HG03565 (cell line): ENCODE results near the gene LRRC31.

Experiments
- ATAC-seq: cut with Tn5 transposase; IDR thresholded peaks from one replicate; pipeline ENCODE4 v1.9.1; 2021; ENCODE audit warnings: mild to moderate bottlenecking, moderate library complexity; ENCODE audit not compliant: unreplicated experiment

Gene LRRC31

DNA sequence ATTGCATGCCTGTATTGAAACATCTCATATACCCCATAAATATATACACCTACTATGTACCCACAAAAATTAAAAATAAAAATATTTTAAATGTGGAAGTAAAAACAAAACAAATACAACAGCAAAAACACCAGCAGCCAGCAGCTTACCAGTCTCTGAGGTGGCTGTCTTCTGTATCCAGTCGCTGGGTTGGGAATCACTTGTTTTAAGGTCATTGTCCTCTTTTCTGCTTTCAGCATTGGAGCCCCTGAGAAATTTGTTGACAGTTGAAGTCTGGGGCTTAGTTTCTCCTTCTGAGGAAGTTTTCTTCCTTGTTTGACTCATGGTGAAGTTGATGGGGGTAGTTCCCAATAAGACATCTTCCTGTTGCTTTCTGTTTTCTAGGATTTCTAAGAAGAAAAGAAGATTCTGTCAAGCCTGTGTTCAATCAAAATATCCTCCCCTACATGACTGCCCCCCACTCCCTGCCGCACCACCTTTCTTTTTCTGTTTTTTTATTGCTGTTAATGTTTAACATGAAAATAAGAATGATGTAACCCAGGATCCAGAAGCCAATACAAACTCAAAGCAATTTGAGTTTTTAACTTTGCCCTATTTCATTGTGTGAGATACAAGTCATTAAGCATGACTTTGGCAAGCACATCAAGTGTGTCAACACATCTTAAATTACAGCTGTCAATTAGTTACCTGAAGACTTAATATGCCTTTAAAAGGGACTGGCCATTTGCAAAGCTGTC, at the start of gene LRRC31:
LRRC31 (minus strand) TSS at position 452 of the 737 bp plus-strand sequence; CDS start at position 324, 128 bp downstream.
- ATAC-seq: no peak

GRCh38 chr3:169914321-169914720, 44.6 kb upstream of the LRRC31 start:
- no peak for ATAC-seq

GRCh38 chr3:169913323-169913722, 43.6 kb upstream of the LRRC31 start:
- ATAC-seq: no peak

GRCh38 chr3:169911272-169911671, 41.5 kb upstream of the LRRC31 start, which contains the start of gene SAMD7:
TSS of gene SAMD7 (plus strand) at chr3:169911572. CDS start at chr3:169919499, 7,927 bp downstream.
- ATAC-seq: no peak

DNA sequence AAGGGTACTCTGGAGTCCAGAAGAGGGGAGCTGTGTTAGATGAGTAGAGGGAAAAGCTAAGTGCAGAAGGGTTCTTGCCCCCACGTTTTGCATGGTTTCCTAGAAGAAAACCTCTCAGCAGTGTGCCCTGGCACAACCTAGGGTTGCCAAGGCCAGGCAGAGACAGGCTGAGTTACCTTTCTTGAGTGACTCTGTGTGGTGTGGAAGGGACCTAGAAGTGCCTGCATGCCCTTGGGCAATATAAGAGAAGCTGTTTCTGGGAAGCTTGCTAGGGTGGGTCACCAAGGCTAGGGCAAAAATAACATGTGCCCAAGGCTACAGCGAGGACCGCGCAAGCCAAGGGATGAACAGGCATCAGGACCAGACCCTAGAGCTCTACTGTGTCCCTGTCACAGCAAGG, 38.2 kb upstream of the LRRC31 start:
- no peak for ATAC-seq

DNA sequence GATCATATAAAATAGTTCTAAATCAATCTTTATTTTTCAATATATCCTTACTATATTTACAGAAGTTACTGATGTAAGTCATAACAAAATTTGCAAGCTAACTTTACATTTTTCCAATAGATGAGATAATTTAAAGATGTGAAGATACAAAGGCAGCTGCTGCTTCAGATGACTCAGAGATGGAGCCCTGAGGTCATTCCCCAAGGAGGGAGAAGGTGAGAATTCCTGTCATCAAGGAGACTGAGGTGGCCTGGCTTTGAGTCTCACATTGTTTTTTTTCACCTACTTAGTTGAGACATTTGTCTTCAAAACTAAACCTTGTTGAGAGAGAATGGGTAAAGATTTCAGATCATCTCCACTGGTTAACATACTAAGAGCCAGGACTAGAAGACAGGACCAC, 37.7 kb upstream of the LRRC31 start:
- no peak for ATAC-seq

DNA sequence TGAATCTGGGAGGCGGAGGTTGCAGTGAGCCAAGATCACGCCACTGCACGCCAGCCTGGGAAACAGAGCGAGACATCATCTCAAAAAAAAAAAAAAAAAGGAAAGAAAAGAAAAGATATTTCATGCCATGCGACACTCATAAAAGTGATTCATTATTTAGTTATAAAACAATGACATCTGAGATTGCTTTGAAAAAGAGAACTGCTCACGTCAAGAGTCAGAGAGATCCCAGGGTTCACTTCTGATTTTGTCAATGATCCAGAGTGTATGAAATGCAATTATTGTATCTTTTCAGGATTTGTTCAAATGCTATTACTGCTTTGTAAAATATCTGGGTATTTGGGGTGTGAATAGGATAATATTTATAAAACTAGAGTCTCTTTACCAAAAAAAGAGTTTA, 35.7 kb upstream of the LRRC31 start:
- no peak for ATAC-seq

DNA sequence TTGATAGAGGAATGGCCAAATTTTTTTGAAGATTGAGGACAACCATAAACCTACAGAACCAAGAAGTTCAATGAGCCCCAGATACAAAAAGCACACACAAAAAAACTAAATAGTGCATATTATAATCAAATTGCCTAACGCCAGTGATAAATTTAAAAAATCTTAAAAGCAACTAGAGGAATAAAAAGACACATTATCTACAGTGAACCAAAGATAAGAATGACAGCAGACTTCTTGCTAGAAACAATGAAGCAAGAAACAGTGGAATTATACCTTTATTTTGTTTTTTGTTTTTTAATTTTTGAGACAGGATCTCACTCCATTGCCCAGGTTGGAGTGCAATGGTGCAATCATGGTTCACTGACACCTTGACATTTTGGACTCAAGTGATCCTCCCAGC, 31.7 kb upstream of the LRRC31 start:
- no peak for ATAC-seq

- no peak for ATAC-seq
Measured at GRCh38 chr3:169897284-169897683, 27.5 kb upstream of the LRRC31 start.

DNA sequence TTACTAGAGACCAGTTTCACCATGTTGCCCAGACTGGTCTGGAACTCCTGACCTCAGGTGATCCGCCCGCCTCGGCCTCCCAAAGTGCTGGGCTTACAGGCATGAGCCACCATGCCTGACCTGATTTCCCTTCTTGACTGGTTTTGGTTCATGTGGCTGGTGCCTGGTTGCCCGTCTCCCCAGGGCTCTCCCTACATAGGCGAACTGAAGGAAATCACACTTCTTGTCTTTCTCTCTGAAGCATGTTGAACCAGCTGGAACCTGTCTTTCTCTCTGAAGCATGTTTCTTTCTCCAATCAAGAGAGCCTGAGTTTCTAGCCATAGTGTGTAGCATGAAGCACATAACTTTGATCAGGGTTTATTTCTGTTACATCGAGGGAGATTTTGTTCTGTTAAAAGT, 25.3 kb upstream of the LRRC31 start:
- ATAC-seq: no peak

DNA sequence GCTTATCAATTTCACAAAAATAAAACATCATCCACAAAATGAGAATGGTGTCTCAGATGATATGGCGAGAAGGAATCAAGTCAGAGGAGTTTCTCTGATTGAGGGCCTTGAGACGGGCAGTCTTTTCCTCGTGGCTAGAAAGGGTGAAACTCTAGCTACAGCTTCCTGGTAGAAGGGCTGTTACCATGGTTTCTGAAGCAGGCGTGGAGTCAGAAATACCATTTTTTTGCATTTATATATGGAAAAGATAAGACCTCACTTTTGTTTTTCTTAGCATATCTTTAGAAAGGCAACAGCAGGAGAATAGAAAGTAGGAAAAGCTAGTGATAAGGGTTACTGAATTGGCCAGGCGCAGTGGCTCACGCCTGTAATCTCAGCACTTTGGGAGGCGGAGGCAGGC, 24.4 kb upstream of the LRRC31 start:
- no peak for ATAC-seq

DNA sequence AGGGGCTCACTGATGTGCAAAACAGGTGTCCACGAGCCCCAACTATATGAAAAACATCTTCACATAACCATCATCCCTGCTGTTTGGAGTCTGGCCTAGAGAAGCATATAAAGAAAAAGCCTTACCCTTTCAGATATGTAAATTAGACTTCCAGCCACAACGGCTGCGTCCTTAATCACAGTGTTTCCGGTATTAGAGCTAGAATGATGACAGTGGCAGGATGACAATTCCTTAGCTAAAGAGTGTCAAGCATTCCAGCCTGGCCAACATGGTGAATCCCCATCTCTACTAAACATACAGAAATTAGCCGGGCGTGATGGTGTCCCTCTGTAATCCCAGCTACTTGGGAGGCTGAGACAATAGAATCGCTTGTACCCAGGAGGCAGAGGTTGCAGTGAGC, 22.2 kb upstream of the LRRC31 start:
- no peak for ATAC-seq

DNA sequence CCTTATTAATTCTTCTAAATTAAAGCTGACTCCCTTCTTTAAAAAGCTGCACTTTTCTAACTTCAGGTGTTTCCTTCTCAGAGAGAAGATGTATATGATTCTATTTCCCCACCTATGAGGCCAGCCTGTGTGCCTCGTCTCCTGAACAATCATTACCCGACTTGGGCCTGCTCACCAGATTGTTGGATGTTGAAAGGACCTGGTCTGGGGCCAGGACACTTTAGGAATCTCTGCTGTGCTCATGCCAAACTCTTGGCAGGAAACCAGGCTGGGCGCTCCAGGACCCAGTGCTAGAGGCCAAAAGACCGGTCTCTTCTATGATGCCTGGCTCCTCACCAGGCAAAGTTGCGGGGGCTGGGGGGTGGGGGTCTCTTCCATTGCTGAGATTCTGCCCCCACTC, 16.9 kb upstream of the LRRC31 start:
- no peak for ATAC-seq

DNA sequence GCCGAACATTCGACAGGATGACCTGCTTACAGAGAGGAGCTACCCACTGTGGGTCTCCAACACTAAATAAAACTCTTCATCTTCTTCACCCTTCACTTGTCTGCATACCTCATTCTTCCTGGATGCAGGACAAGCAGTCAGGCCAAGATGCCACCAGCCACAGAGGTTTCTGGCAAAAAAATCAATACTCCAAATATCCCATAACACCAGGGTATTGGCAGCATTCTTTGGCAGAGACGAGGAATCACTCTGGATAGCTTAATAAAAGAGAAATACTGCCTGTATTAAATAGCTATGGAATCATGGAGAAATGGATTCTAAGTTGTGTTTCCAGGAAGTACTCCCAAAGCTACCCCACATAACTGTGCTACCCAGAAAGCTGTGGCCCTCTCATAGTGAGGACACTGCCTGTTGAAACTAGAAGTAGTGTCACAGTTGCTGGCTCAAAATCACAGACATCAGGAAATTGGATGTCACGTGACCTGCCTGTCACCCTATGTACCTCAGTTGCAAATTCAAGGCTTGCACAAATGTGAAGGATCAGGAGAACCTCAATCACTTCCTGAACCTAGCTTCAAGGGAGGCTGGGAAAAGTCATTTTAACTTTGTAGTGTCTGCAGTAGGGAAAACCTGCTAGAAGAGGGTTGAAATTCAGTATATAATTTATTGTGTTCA, 11.0 kb upstream of the LRRC31 start:
- ATAC-seq: no peak

GRCh38 chr3:169879845-169880575, 10.3 kb upstream of the LRRC31 start:
- no peak for ATAC-seq

GRCh38 chr3:169879013-169879557, 9.3 kb upstream of the LRRC31 start:
- ATAC-seq: no peak

DNA sequence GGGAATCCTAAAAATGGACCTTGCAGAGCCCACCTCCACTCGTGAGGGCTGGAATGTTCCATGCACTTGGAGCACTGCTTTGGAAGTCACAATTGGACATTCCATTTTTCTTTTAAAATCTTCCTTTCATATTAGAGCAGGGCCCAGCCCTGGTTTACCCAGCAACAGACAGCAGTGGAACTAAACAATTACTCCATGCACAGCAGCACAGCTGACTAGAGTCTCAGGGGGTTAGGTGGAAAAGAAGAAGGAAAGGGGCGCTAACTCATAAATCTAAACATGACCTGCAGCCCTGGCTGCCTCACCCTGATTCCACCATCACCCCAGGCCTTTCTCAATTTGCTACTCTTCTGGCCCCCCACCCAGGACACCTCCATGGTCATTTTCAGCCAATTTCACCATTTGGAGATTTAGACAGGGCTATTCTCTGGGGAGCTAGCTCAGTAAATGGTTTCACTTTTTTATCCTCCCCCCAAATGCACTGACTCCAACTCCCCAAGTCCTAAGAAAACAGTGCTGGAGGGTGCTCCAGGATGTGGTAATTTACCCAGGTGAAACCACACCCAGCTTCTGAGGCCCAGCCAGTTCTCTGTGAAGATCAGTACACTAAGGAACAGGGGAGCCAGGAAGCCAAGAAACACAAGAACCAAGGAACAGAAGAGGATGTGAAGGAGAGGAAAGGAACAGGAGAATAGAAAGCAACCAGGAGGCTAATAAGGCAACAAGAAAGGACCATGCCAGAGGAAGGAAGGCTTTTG, 1.6 kb upstream of the LRRC31 start:
- no peak for ATAC-seq

- ATAC-seq: no peak
Measured at GRCh38 chr3:169868369-169868768, 1.4 kb downstream of the LRRC31 start.

DNA sequence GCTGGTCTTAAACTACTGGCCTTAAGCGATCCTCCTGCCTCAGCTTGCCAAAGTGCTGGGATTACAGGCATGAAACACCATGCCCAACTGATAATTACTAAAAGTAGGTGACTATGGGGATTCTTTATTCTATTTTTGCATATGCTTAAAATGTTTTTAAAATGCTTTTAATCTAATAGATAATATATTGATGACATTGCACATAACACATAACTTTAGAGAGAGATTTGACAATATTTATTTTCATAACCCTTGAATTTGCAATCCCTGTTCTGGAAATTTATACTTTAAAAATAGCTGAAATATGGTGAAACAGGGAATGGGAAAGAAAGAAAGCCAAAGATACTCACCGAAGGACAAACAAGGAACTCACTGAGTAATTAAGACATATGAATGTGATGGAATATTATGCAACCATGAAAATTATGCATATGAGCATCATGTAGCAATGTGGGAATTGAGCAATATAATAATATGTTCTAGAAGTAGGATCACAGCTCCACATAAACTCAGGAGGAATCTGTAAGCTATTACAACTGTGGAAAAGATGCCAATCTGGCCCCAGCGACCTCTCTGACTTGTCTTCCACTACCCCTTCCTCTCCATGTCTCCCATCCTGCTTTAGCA, 2.0 kb downstream of the LRRC31 start:
- no peak for ATAC-seq

- no peak for ATAC-seq
Measured at GRCh38 chr3:169865176-169865767, 4.5 kb downstream of the LRRC31 start.
